HPDE6-E6E7 (cell line): ENCODE measurements around the gene SH3BP5L.

ENCODE experiments used
- DNase-seq: peaks from one replicate; pipeline ENCODE4 v3.0.0; 2011; ENCODE audit warnings: missing footprints; ENCODE audit errors: extremely low spot score

Gene SH3BP5L

DNA sequence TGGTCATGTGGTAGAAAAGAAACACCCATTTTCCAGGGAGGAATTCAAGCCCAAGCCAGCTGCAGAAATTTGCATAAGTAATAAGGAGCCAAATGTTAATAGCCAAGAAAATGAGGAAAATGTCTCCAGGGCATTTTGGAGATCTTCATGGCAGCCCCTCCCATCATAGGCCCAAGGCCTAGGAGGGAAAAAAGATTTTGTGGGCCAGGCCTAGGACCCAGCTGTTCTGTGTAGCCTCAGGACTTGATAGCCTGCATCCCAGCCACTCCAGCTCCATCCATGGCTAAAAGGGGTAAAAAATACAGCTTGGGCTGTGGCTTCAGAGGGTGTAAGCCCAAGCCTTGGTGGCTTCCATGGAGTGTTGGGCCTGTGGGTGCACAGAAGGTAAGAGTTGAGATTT lies 48.7 kb downstream of the SH3BP5L start:
- no peak for DNase-seq

DNA sequence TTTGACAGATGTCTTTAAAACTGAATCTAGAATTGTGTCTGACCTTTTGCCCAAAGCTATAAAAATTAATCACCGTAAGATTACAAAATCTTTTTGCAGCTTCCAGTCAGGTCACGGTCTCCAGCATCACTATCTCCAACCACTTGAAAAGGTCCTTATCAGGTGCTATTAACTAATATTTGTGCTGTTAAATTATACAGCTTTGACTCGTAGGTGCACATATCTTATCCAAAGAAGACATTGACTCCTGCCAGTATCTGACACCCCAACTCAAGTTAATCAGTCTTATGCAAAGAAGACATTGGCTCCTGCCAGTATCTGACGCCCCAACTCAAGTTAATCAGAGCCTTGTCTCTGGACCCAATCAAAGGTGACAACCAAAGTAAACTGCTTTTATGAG lies 50.3 kb downstream of the SH3BP5L start:
- DNase-seq: no peak
